PC-9 (cell line): ENCODE data around the gene ICE2. TPM values are rescaled to one million over a fixed set of nuclear protein-coding genes. Genes with fewer than 3 reads are reported as not detected.

Experiments
- BruUV-seq: library from RNA; stranded (reverse); fragments of 400-500 nt; replicated peaks from 2 replicates; lab custom pipeline; 2021; lab: Mats Ljungman, UMichigan
- CTCF ChIA-PET: fragments of 300-600 bp; sonication (Branson Sonifier 250); formaldehyde crosslinking; loops from one replicate; lab custom pipeline; 2022; ENCODE audit warnings: antibody characterized with exemption; lab: Charles Lee
- POLR2A ChIA-PET: fragments of 300-600 bp; sonication (Branson Sonifier 250); formaldehyde crosslinking; loops from one replicate; lab custom pipeline; 2022; ENCODE audit warnings: antibody characterized with exemption; ENCODE audit not compliant: unreplicated experiment; lab: Charles Lee
- DNase-seq, 2 experiments: peaks; one replicate each; pipeline versions ENCODE4 v3.0.0 to v3.0.0-alpha.2; 2015 to 2022; ENCODE audit warnings: mixed read lengths in 1 of 2
- H2AFZ ChIP-seq: fragments of 200-600 bp; sonication (generic); 2 replicates; pipeline ENCODE4 v1.8.1; 2017; ENCODE audit warnings: antibody characterized with exemption
- H3F3A ChIP-seq: fragments of 200-600 bp; sonication (generic); 2 replicates; pipeline ENCODE4 v1.8.1; 2017; ENCODE audit warnings: antibody characterized with exemption, mild to moderate bottlenecking, low read depth; ENCODE audit not compliant: insufficient read depth
- H3K27ac ChIP-seq: fragments of 200-600 bp; sonication (generic); 2 replicates; pipeline ENCODE4 v1.6.1; 2016; ENCODE audit warnings: mixed run types
- H3K27me3 ChIP-seq: fragments of 200-600 bp; sonication (generic); 2 replicates; pipeline ENCODE4 v1.6.1; 2016; ENCODE audit warnings: low read depth, mixed run types; ENCODE audit not compliant: insufficient read depth
- H3K36me3 ChIP-seq: fragments of 200-600 bp; sonication (generic); 2 replicates; pipeline ENCODE4 v1.6.1; 2016; ENCODE audit warnings: low read depth, mixed run types
- H3K4me1 ChIP-seq: fragments of 200-600 bp; sonication (generic); replicated peaks from 2 replicates; pipeline ENCODE4 v1.6.1; 2016; ENCODE audit warnings: mixed run types; ENCODE audit not compliant: insufficient read depth
- H3K4me2 ChIP-seq: fragments of 200-600 bp; sonication (generic); 2 replicates; pipeline ENCODE4 v1.6.1; 2017; ENCODE audit warnings: mixed run types
- H3K4me3 ChIP-seq: fragments of 200-600 bp; sonication (generic); 2 replicates; pipeline ENCODE4 v1.6.1; 2016; ENCODE audit warnings: mixed run types
- H3K79me2 ChIP-seq: fragments of 200-600 bp; sonication (generic); 2 replicates; pipeline ENCODE4 v1.6.1; 2017; ENCODE audit warnings: low read depth, mixed run types
- H3K9me2 ChIP-seq: fragments of 200-600 bp; sonication (generic); 2 replicates; pipeline ENCODE4 v1.8.1; 2017; ENCODE audit warnings: mild to moderate bottlenecking; ENCODE audit not compliant: insufficient read depth
- H3K9me3 ChIP-seq: fragments of 200-600 bp; sonication (generic); 2 replicates; pipeline ENCODE4 v1.8.1; 2016; ENCODE audit warnings: low read depth; ENCODE audit not compliant: insufficient read depth
- H4K20me1 ChIP-seq: fragments of 200-600 bp; sonication (generic); 2 replicates; pipeline ENCODE4 v1.8.1; 2017; ENCODE audit not compliant: insufficient read depth
- EZH2 ChIP-seq: fragments of 200-600 bp; sonication (generic); IDR thresholded peaks from 2 replicates; pipeline ENCODE4 v1.8.0; 2017; ENCODE audit warnings: antibody characterized with exemption, low read depth
- intact Hi-C: fragments of 100-400 bp; cut with micrococcal nuclease; formaldehyde crosslinking; loops from one replicate; pipeline ENCODE4 v1.10.0; 2022; ENCODE audit not compliant: unreplicated experiment
- total RNA-seq: library from RNA; stranded (reverse); gene quantifications from 2 replicates; pipeline ENCODE4 v1.2.3, GENCODE V29; 2021
- TF ChIP-seq, protein P1 (sequence below): fragments of 200-600 bp; sonication (generic); conservative IDR thresholded peaks from 2 replicates; pipeline ENCODE4 v1.6.1; 2017; ENCODE audit warnings: mixed run types, antibody characterized with exemption, mild to moderate bottlenecking, moderate library complexity

Gene ICE2
- total RNA-seq, 1 experiment from 2014 or later, result 67.5 TPM

DNA sequence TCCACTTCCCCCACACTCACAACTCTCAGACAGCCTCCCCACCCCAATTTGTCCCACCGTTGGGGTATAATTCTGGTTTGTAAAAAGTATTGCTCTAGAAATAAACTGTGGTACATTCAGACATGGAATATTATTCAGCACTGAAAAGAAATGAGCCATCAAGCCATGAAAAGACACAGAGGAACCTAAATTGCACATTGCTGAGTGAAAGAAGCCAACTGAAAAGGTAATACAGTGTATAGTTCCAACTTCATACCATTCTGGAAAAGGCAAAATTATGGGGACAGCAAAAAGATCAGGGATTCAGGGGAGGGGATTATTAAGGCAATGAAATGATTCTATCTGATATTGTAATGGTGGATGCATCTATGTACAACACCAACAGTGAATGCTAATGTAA, 91.6 kb downstream of the ICE2 start:
- no peaks in the 10 kb centered on the region for H3K27me3 ChIP-seq
- no peaks in the 10 kb centered on the region for H3K9me2 ChIP-seq
- H3K27ac ChIP-seq, result no peak overlapping the region
- H4K20me1 ChIP-seq, result peaks cover 9% of the 10 kb centered on the region
- no peaks in the 10 kb centered on the region for H3K9me3 ChIP-seq
- peaks cover 33% of the 10 kb centered on the region for H3K4me1 ChIP-seq
- peak overlapping the region; percentile 26; the same call in 1 of the 2 replicates for H3K4me2 ChIP-seq
- no TSS peak for BruUV-seq
- intact Hi-C loops, result no loop called here
- TF ChIP-seq, protein P1, sequence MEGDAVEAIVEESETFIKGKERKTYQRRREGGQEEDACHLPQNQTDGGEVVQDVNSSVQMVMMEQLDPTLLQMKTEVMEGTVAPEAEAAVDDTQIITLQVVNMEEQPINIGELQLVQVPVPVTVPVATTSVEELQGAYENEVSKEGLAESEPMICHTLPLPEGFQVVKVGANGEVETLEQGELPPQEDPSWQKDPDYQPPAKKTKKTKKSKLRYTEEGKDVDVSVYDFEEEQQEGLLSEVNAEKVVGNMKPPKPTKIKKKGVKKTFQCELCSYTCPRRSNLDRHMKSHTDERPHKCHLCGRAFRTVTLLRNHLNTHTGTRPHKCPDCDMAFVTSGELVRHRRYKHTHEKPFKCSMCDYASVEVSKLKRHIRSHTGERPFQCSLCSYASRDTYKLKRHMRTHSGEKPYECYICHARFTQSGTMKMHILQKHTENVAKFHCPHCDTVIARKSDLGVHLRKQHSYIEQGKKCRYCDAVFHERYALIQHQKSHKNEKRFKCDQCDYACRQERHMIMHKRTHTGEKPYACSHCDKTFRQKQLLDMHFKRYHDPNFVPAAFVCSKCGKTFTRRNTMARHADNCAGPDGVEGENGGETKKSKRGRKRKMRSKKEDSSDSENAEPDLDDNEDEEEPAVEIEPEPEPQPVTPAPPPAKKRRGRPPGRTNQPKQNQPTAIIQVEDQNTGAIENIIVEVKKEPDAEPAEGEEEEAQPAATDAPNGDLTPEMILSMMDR, result no peak
- TF ChIP-seq EZH2, result no peak
- H3F3A ChIP-seq, result peaks cover 7% of the 10 kb centered on the region
- no peak for DNase-seq
- H3K36me3 ChIP-seq, result no peaks in the 10 kb centered on the region
- peaks cover 94% of the 10 kb centered on the region for H3K79me2 ChIP-seq
- H3K4me3 ChIP-seq, result no peak overlapping the region
- ChIA-PET CTCF (no interaction called here), POLR2A (interaction anchor here (0.6 to 0.7 kb wide), 2 partner anchors 27 to 55 kb away, joined by 3 to 14 read pairs; no protein-coding TSS in a partner anchor)
- H2AFZ ChIP-seq, result no peak overlapping the region

GRCh38 chr15:60386615-60387014, 92.3 kb downstream of the ICE2 start:
- peaks cover 88% of the 10 kb centered on the region for H3K79me2 ChIP-seq
- no peaks in the 10 kb centered on the region for H3K27me3 ChIP-seq
- H3K4me3 ChIP-seq, result no peak overlapping the region
- H4K20me1 ChIP-seq, result peaks cover 9% of the 10 kb centered on the region
- peaks cover 4% of the 10 kb centered on the region; the same call in 1 of the 2 replicates for H3F3A ChIP-seq
- ChIA-PET CTCF (no interaction called here), POLR2A (interaction anchor here (0.5 to 0.7 kb wide), 3 partner anchors 12 to 1927 kb away, joined by 3 read pairs; no protein-coding TSS in a partner anchor)
- no peak overlapping the region for H3K27ac ChIP-seq
- BruUV-seq, result no TSS peak
- H3K9me3 ChIP-seq, result no peaks in the 10 kb centered on the region
- H2AFZ ChIP-seq, result no peak overlapping the region
- H3K9me2 ChIP-seq, result no peaks in the 10 kb centered on the region
- intact Hi-C loops, result no loop called here
- peaks cover 27% of the 10 kb centered on the region for H3K4me1 ChIP-seq
- H3K36me3 ChIP-seq, result no peaks in the 10 kb centered on the region
- no peak for DNase-seq
- TF ChIP-seq, protein P1, result no peak
- TF ChIP-seq EZH2, result no peak
- H3K4me2 ChIP-seq, result no peak overlapping the region

- peaks cover 28% of the 10 kb centered on the region; the same call in 1 of the 2 replicates for H3K4me1 ChIP-seq
- ChIA-PET CTCF (interaction anchor here (0.6 kb wide), 2 partner anchors 208 to 452 kb away, joined by 3 read pairs; no protein-coding TSS in a partner anchor), POLR2A (interaction anchor here (0.5 to 0.6 kb wide), 5 partner anchors 11 to 1926 kb away, joined by 3 to 5 read pairs (median 3); no protein-coding TSS in a partner anchor)
- intact Hi-C loops, result no loop called here
- H3K27me3 ChIP-seq, result no peaks in the 10 kb centered on the region
- no peaks in the 10 kb centered on the region for H3K36me3 ChIP-seq
- DNase-seq, result no peak
- no peak overlapping the region for H2AFZ ChIP-seq
- H3K9me3 ChIP-seq, result no peaks in the 10 kb centered on the region
- H3K79me2 ChIP-seq, result peaks cover 81% of the 10 kb centered on the region
- H4K20me1 ChIP-seq, result peaks cover 9% of the 10 kb centered on the region
- no peak overlapping the region for H3K27ac ChIP-seq
- TF ChIP-seq EZH2, result no peak
- TF ChIP-seq, protein P1, result no peak
- H3K9me2 ChIP-seq, result no peaks in the 10 kb centered on the region
- no TSS peak for BruUV-seq
- peaks cover 8% of the 10 kb centered on the region for H3F3A ChIP-seq
- H3K4me2 ChIP-seq, result no peak overlapping the region
- H3K4me3 ChIP-seq, result no peak overlapping the region
These were observed 93.1 kb downstream of the ICE2 start for GRCh38 chr15:60385620-60386552.
